Liver (tissue), 9 donors: ENCODE measurements around the gene ALDOA. TPM values are rescaled to one million over a fixed set of nuclear protein-coding genes. Genes with fewer than 3 reads are reported as not detected.

Experiments used
- DNase-seq: peaks from one replicate; pipeline ENCODE4 v3.0.0-alpha.2; 2017; ENCODE audit warnings: low spot score
- H3K27ac ChIP-seq, 2 donors: one replicate each; pipeline ENCODE4 v1.7.0; 2013; ENCODE audit warnings: inconsistent platforms in 2 of 2, low read length in 2 of 2, control low read depth in 1 of 2, low read depth in 1 of 2, mild to moderate bottlenecking in 1 of 2
- H3K27me3 ChIP-seq, 4 donors: one replicate each; pipeline versions ENCODE4 v1.6.1 to v1.7.0; 2013; ENCODE audit warnings: low read length in 3 of 4, inconsistent platforms in 1 of 4, mild to moderate bottlenecking in 1 of 4, moderate library complexity in 1 of 4; ENCODE audit not compliant: control insufficient read depth in 4 of 4, insufficient read depth in 4 of 4
- H3K36me3 ChIP-seq, 4 donors: one replicate each; pipeline versions ENCODE4 v1.6.1 to v1.7.0; 2013; ENCODE audit warnings: low read length in 3 of 4, mild to moderate bottlenecking in 3 of 4, low read depth in 1 of 4, moderate library complexity in 1 of 4; ENCODE audit not compliant: control insufficient read depth in 4 of 4, insufficient read depth in 3 of 4
- H3K4me1 ChIP-seq, 4 donors: one replicate each; pipeline versions ENCODE4 v1.6.1 to v1.7.0; 2013; ENCODE audit warnings: low read length in 3 of 4, mild to moderate bottlenecking in 3 of 4, moderate library complexity in 1 of 4; ENCODE audit not compliant: control insufficient read depth in 4 of 4, insufficient read depth in 4 of 4
- H3K4me3 ChIP-seq, 3 donors: one replicate each; pipeline versions ENCODE4 v1.6.1 to v1.7.0; 2013; ENCODE audit warnings: low read length in 3 of 3, control low read depth in 1 of 3, low read depth in 1 of 3, mild to moderate bottlenecking in 1 of 3
- H3K9ac ChIP-seq, 2 donors: one replicate each; pipeline ENCODE4 v1.7.0; 2013; ENCODE audit warnings: low read length in 2 of 2, mild to moderate bottlenecking in 2 of 2, moderate library complexity in 2 of 2, control low read depth in 1 of 2, low read depth in 1 of 2
- H3K9me3 ChIP-seq, 4 donors: one replicate each; pipeline versions ENCODE4 v1.6.1 to v1.7.0; 2013; ENCODE audit warnings: low read length in 3 of 4; ENCODE audit not compliant: control insufficient read depth in 4 of 4
- ATF3 ChIP-seq: IDR thresholded peaks from 2 replicates; pipeline ENCODE4 v1.6.1; 2016; ENCODE audit warnings: antibody characterized with exemption
- CTCF ChIP-seq: fragments of 150-350 bp; IDR thresholded peaks from 2 replicates; pipeline ENCODE4 v1.5.1; 2017; ENCODE audit warnings: improper control_type of control experiment, low read depth, low read length; ENCODE audit not compliant: missing input control
- EGR1 ChIP-seq, 2 donors: IDR thresholded peaks; 2 replicates each; pipeline ENCODE4 v1.6.1; 2016 to 2018; ENCODE audit warnings: antibody characterized with exemption in 2 of 2, low read depth in 2 of 2
- GABPA ChIP-seq, 2 donors: IDR thresholded peaks in 1 of 2; conservative IDR thresholded peaks in 1 of 2; 2 replicates each; pipeline ENCODE4 v1.6.1; 2016; ENCODE audit warnings: antibody characterized with exemption in 2 of 2, mild to moderate bottlenecking in 1 of 2, moderate library complexity in 1 of 2
- HNF4A ChIP-seq, 2 donors: conservative IDR thresholded peaks; 2 replicates each; pipeline ENCODE4 v1.6.1; 2016; ENCODE audit warnings: antibody characterized with exemption in 2 of 2, mild to moderate bottlenecking in 2 of 2
- HNF4G ChIP-seq: IDR thresholded peaks from 2 replicates; pipeline ENCODE4 v1.6.1; 2016; ENCODE audit warnings: antibody characterized with exemption
- MAX ChIP-seq: IDR thresholded peaks from 2 replicates; pipeline ENCODE4 v1.6.1; 2016; ENCODE audit warnings: antibody characterized with exemption
- RAD21 ChIP-seq, 2 donors: IDR thresholded peaks; 2 replicates each; pipeline ENCODE4 v1.6.1; 2016; ENCODE audit warnings: antibody characterized with exemption in 2 of 2, mild to moderate bottlenecking in 2 of 2
- RXRA ChIP-seq, 2 donors: IDR thresholded peaks; 2 replicates each; pipeline ENCODE4 v1.6.1; 2017 to 2018; ENCODE audit warnings: antibody characterized with exemption in 2 of 2, mild to moderate bottlenecking in 1 of 2
- SP1 ChIP-seq: IDR thresholded peaks from 2 replicates; pipeline ENCODE4 v1.6.1; 2018; ENCODE audit warnings: antibody characterized with exemption, mild to moderate bottlenecking
- TAF1 ChIP-seq: conservative IDR thresholded peaks from 2 replicates; pipeline ENCODE4 v1.6.1; 2016; ENCODE audit warnings: antibody characterized with exemption, mild to moderate bottlenecking
- YY1 ChIP-seq: IDR thresholded peaks from 2 replicates; pipeline ENCODE4 v1.6.1; 2016; ENCODE audit warnings: antibody characterized with exemption, mild to moderate bottlenecking
- ZBTB33 ChIP-seq: IDR thresholded peaks from 2 replicates; pipeline ENCODE4 v1.6.1; 2016; ENCODE audit warnings: antibody characterized with exemption
- WGBS: extraction: QIAGEN DNeasy Blood & Tissue Kit; methylation state at CpG from one replicate; pipeline ENCODE4 v1.1.7; 2013; 5-methylcytosine and 5-hydroxymethylcytosine counted together
- polyA plus RNA-seq, 2 donors: library from polyadenylated mRNA; stranded (reverse) in 1 of 2; unstranded in 1 of 2; fragments of 200-250 nt in 1 of 2; fragments of >200 nt in 1 of 2; fragmentation: Nextera tagmentation in 1 of 2; extraction: Ambion mirVana in 1 of 2; gene quantifications; one replicate each; pipeline versions ENCODE4 v1.2.1 to v1.2.3, GENCODE V29; 2013 to 2015
- total RNA-seq, 2 donors: library from RNA; depleted of rRNA; stranded (reverse); fragments of >200 nt; gene quantifications; one replicate each; pipeline ENCODE4 v1.2.3, GENCODE V29; 2014
- donor health status: healthy.
- donor health status: healthy.
- donor health status: healthy.
- donor health status: healthy.
- donor health status: healthy.

The ALDOA gene
- total and polyA plus RNA-seq, 4 donors, result 96.8 to 251 (median 121) TPM

- no peak for TF ChIP-seq ZBTB33
- no peak for TF ChIP-seq CTCF
- TF ChIP-seq GABPA (IDR thresholded peaks at IDR 0.05 in 1 of 2, conservative IDR thresholded peaks at IDR 0.05 in 1 of 2), result no peak
Observed at GRCh38 chr16:30031477-30031918, 34.1 kb upstream of the ALDOA start (continued).

- Histone ChIP-seq H3K4me1 (no peaks in the 10 kb centered on the region), H3K27ac (no peak overlapping the region), H3K9me3 (no peaks in the 10 kb centered on the region), H3K27me3 (peaks cover 0 to 3% (median under 1%) of the 10 kb centered on the region in 4 donors), H3K9ac (no peak overlapping the region), H3K36me3 (no peaks in the 10 kb centered on the region), H3K4me3 (no peak overlapping the region)
- DNase-seq, result peak; percentile 65
- WGBS, result 25% methylated on average over 12 of the region's 12 CpGs
- TF ChIP-seq HNF4A (conservative IDR thresholded peaks at IDR 0.05) (peak in 1 of 2 donors; percentile 21), ATF3 (no peak), CTCF (peak; percentile 62), EGR1 (IDR thresholded peaks at IDR 0.05; ENCODE audit: low read depth in 2 of 2) (no peak), RXRA (IDR thresholded peaks at IDR 0.05) (no peak), RAD21 (IDR thresholded peaks at IDR 0.05) (peak; percentile 64 to 73), TAF1 (no peak)
Observed at GRCh38 chr16:30032083-30032819, 33.3 kb upstream of the ALDOA start.

GRCh38 chr16:30033270-30033669 is 32.3 kb upstream of the ALDOA start:
- Histone ChIP-seq H3K4me1 (no peaks in the 10 kb centered on the region), H3K9ac (no peak overlapping the region), H3K4me3 (no peak overlapping the region), H3K9me3 (no peaks in the 10 kb centered on the region), H3K36me3 (no peaks in the 10 kb centered on the region), H3K27me3 (peaks cover 0 to 3% (median under 1%) of the 10 kb centered on the region in 4 donors), H3K27ac (no peak overlapping the region)
- DNase-seq, result no peak
- TF ChIP-seq SP1 (no peak), YY1 (no peak), HNF4G (no peak), RAD21 (IDR thresholded peaks at IDR 0.05) (no peak), HNF4A (conservative IDR thresholded peaks at IDR 0.05) (no peak), MAX (no peak), EGR1 (IDR thresholded peaks at IDR 0.05; ENCODE audit: low read depth in 2 of 2) (no peak)
- 64% methylated on average over 7 of the region's 7 CpGs for WGBS
